DND-41 (cell line): ENCODE data around the gene SYNGR3.
A peak's percentile ranks its signal among the peaks of the same experiment; 100 is the strongest.

Experiments used
- ATAC-seq: fragments of 200-7000 bp; cut with Tn5 transposase; 3 replicates; pipeline ENCODE4 v1.9.1; 2021; ENCODE audit warnings: low read depth; ENCODE audit not compliant: insufficient read depth
- DNase-seq: peaks from one replicate; pipeline ENCODE4 v3.0.0-alpha.2; 2020
- H2AFZ ChIP-seq: 2 replicates; pipeline ENCODE4 v1.6.0; 2012; ENCODE audit warnings: low read depth, low read length
- H3K27ac ChIP-seq: 2 replicates; pipeline ENCODE4 v1.5.1; 2012; ENCODE audit warnings: low read length, inconsistent platforms
- H3K27me3 ChIP-seq: fragments of 200-600 bp; sonication (generic); 2 replicates; pipeline ENCODE4 v1.6.0; 2012; ENCODE audit warnings: low read length, mild to moderate bottlenecking, inconsistent platforms; ENCODE audit not compliant: insufficient read depth, poor library complexity
- H3K36me3 ChIP-seq: 2 replicates; pipeline ENCODE4 v1.5.1; 2012; ENCODE audit warnings: low read length, inconsistent platforms; ENCODE audit not compliant: insufficient read depth
- H3K4me1 ChIP-seq: 2 replicates; pipeline ENCODE4 v1.5.1; 2012; ENCODE audit warnings: mild to moderate bottlenecking, low read length; ENCODE audit not compliant: insufficient read depth
- H3K4me2 ChIP-seq: 2 replicates; pipeline ENCODE4 v1.6.0; 2012; ENCODE audit warnings: mild to moderate bottlenecking, moderate library complexity, low read length, inconsistent platforms; ENCODE audit not compliant: insufficient read depth
- H3K4me3 ChIP-seq, 2 experiments: fragments of 200-600 bp in 1 of 2; shearing (Covaris generic) in 1 of 2; 2 replicates each; pipeline ENCODE4 v1.5.1; 2012 to 2016; ENCODE audit warnings: inconsistent platforms in 2 of 2, low read length in 2 of 2, mild to moderate bottlenecking in 2 of 2, low read depth in 1 of 2, moderate library complexity in 1 of 2
- H3K79me2 ChIP-seq: 2 replicates; pipeline ENCODE4 v1.6.0; 2012; ENCODE audit warnings: low read length, inconsistent platforms; ENCODE audit not compliant: insufficient read depth
- H3K9ac ChIP-seq: 2 replicates; pipeline ENCODE4 v1.6.0; 2012; ENCODE audit warnings: low read depth, mild to moderate bottlenecking, inconsistent platforms, low read length, moderate library complexity
- H3K9me3 ChIP-seq: 2 replicates; pipeline ENCODE4 v1.5.1; 2012; ENCODE audit warnings: low read length, moderate library complexity, mild to moderate bottlenecking, inconsistent platforms; ENCODE audit not compliant: insufficient read depth, severe bottlenecking
- H4K20me1 ChIP-seq: 2 replicates; pipeline ENCODE4 v1.6.0; 2012; ENCODE audit warnings: low read length; ENCODE audit not compliant: insufficient read depth
- CTCF ChIP-seq: IDR thresholded peaks from 2 replicates; pipeline ENCODE4 v1.5.1; 2012; ENCODE audit warnings: borderline replicate concordance, low read length, moderate library complexity, mild to moderate bottlenecking; ENCODE audit not compliant: poor library complexity, severe bottlenecking; ENCODE audit errors: extremely low read depth
- EZH2 ChIP-seq: IDR thresholded peaks from 3 replicates; pipeline ENCODE4 v1.6.1; 2012; ENCODE audit warnings: borderline replicate concordance, low read depth, mild to moderate bottlenecking, moderate library complexity, low read length, inconsistent platforms; ENCODE audit not compliant: severe bottlenecking

SYNGR3 gene

GRCh38 chr16:2025251-2025650 is 35.5 kb downstream of the SYNGR3 start:
- peaks cover 20% of the 10 kb centered on the region for H3K4me1 ChIP-seq

GRCh38 chr16:2025878-2026460 is 36.2 kb downstream of the SYNGR3 start:
- DNase-seq (no peak), ATAC-seq (no peak)
- Histone ChIP-seq H3K4me2 (no peak overlapping the region), H3K9ac (no peak overlapping the region), H3K27ac (no peak overlapping the region), H3K4me3 (no peak overlapping the region), H3K9me3 (no peaks in the 10 kb centered on the region), H4K20me1 (peaks cover 7% of the 10 kb centered on the region), H3K79me2 (no peaks in the 10 kb centered on the region), H3K4me1 (peaks cover 20% of the 10 kb centered on the region), H2AFZ (no peak overlapping the region), H3K27me3 (peaks cover 33% of the 10 kb centered on the region), H3K36me3 (no peaks in the 10 kb centered on the region)
- TF ChIP-seq CTCF (no peak), EZH2 (peak; percentile 65)

More at GRCh38 chr16:2025251-2025650, 35.5 kb downstream of the SYNGR3 start:
- H3K79me2 ChIP-seq = no peaks in the 10 kb centered on the region
- H2AFZ ChIP-seq = no peak overlapping the region
- peaks cover 33% of the 10 kb centered on the region for H3K27me3 ChIP-seq
- H3K9me3 ChIP-seq = no peaks in the 10 kb centered on the region
- no peak for TF ChIP-seq EZH2
- no peak for TF ChIP-seq CTCF
- ATAC-seq = no peak
- no peak overlapping the region for H3K4me3 ChIP-seq
- no peak overlapping the region for H3K9ac ChIP-seq
- H3K27ac ChIP-seq = no peak overlapping the region
- H4K20me1 ChIP-seq = peaks cover 7% of the 10 kb centered on the region
- H3K4me2 ChIP-seq = no peak overlapping the region
- DNase-seq = no peak
- H3K36me3 ChIP-seq = no peaks in the 10 kb centered on the region

DNA sequence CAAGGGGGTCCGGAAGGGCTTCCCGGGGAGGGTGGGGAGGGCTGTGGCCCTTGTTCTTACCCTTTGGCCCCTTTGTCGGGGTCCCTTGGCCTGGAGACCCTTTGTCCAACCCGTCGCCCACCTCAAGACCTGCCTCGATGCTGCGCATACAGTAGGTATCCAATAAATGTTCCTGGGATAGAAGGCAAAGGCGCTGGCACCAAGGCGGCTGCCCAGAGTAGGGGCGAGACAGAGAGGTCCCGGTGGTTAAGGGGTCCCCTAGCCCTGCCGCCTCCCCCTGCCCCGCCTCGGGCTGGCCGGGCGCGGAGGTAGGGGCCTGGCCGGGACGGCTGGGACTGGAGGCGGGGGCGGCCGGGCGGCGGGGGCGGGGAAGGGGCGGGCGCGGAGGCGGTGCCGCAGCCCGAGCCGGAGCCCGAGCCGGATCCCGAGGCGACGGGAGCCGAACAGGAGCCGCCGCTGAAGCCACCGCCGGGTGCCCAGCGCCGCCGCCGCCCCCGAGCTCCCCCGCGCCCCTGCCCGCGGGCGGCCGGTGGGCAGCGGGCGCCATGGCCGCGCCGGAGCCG is 36.8 kb downstream of the SYNGR3 start, which contains the start of gene NHERF2:
TSS of gene NHERF2 (plus strand) at position 442 of the 563 bp plus-strand sequence. CDS start at position 546, 104 bp downstream.
- no peaks in the 10 kb centered on the region for H3K36me3 ChIP-seq
- no peak for ATAC-seq
- H3K79me2 ChIP-seq = no peaks in the 10 kb centered on the region
- H3K4me1 ChIP-seq = peaks cover 20% of the 10 kb centered on the region
- peak; percentile 28 for DNase-seq
- peak within 1 kb of the TSS; percentile 56 for H3K4me2 ChIP-seq
- TF ChIP-seq CTCF = no peak
- TF ChIP-seq EZH2 = no peak
- no peak within 1 kb of the TSS for H3K9ac ChIP-seq
- H3K4me3 ChIP-seq = no peak within 1 kb of the TSS
- no peak within 1 kb of the TSS for H3K27ac ChIP-seq
- H4K20me1 ChIP-seq = peaks cover 7% of the 10 kb centered on the region
- H3K27me3 ChIP-seq = peaks cover 33% of the 10 kb centered on the region
- H2AFZ ChIP-seq = no peak within 1 kb of the TSS
- H3K9me3 ChIP-seq = no peaks in the 10 kb centered on the region
